Activated CD8-positive, alpha-beta memory T cell treated with anti-CD3 and anti-CD28 coated beads for 4 hours (primary cell): ENCODE data around the gene ATL1.
"Not testable (repeated sequence)": the region's sequence is repeated elsewhere in the genome, so short reads cannot be mapped to it uniquely, and the experiment has no call there.

Experiments
- DNase-seq, 2 donors: peaks; one replicate each; pipeline ENCODE4 v3.0.0-alpha.2; 2020; ENCODE audit warnings: low read depth in 2 of 2

The ATL1 gene

GRCh38 chr14:50602035-50602434 is 42.1 kb downstream of the ATL1 start:
- DNase-seq, result no peak

- no peak for DNase-seq
Observed at GRCh38 chr14:50603565-50603964, 43.6 kb downstream of the ATL1 start.

GRCh38 chr14:50605766-50606165 is 45.8 kb downstream of the ATL1 start:
- no peak for DNase-seq

GRCh38 chr14:50606468-50606867 is 46.5 kb downstream of the ATL1 start:
- no peak for DNase-seq

- DNase-seq, result no peak
Observed at GRCh38 chr14:50607181-50607580, 47.2 kb downstream of the ATL1 start.

- DNase-seq, result no peak
Observed at GRCh38 chr14:50607761-50608160, 47.8 kb downstream of the ATL1 start.

GRCh38 chr14:50608302-50608851 is 48.4 kb downstream of the ATL1 start:
- no peak for DNase-seq

- DNase-seq, result no peak
Observed at GRCh38 chr14:50610465-50610864, 50.5 kb downstream of the ATL1 start.

GRCh38 chr14:50612806-50613205 is 52.9 kb downstream of the ATL1 start:
- no peak for DNase-seq

- DNase-seq, result no peak
Observed at GRCh38 chr14:50615056-50615455, 55.1 kb downstream of the ATL1 start.

GRCh38 chr14:50615552-50615951 is 55.6 kb downstream of the ATL1 start:
- no peak for DNase-seq

- no peak for DNase-seq
Observed at GRCh38 chr14:50616275-50616674, 56.3 kb downstream of the ATL1 start.

- no peak for DNase-seq
Observed at GRCh38 chr14:50619569-50620141, 59.7 kb downstream of the ATL1 start.

GRCh38 chr14:50620341-50620740 is 60.4 kb downstream of the ATL1 start:
- no peak for DNase-seq

GRCh38 chr14:50622978-50623377 is 63.0 kb downstream of the ATL1 start:
- no peak for DNase-seq

- DNase-seq, result no peak
Observed at GRCh38 chr14:50624447-50624846, 64.5 kb downstream of the ATL1 start.

- not testable (repeated sequence) for DNase-seq
Observed at GRCh38 chr14:50624947-50625346, 65.0 kb downstream of the ATL1 start.

- no peak for DNase-seq
Observed at GRCh38 chr14:50631408-50631821, 71.5 kb downstream of the ATL1 start.

- no peak for DNase-seq
Observed at GRCh38 chr14:50633954-50634353, 74.0 kb downstream of the ATL1 start.

GRCh38 chr14:50635141-50635540 is 75.2 kb downstream of the ATL1 start:
- DNase-seq, result no peak

- no peak for DNase-seq
Observed at GRCh38 chr14:50647282-50647681, 87.3 kb downstream of the ATL1 start.

- DNase-seq, result no peak
Observed at GRCh38 chr14:50647753-50648152, 87.8 kb downstream of the ATL1 start.

GRCh38 chr14:50649691-50650090 is 89.7 kb downstream of the ATL1 start:
- DNase-seq, result no peak

GRCh38 chr14:50656776-50657175 is 96.8 kb downstream of the ATL1 start:
- DNase-seq, result no peak
